AG09309 (cell line): ENCODE data around the gene RBM20.

Experiments
- DNase-seq: peaks from one replicate; pipeline ENCODE4 v3.0.0-alpha.2; 2010; ENCODE audit warnings: low read depth
- H3K4me3 ChIP-seq: 2 replicates; pipeline ENCODE4 v1.5.1; 2011; ENCODE audit warnings: mild to moderate bottlenecking, low read depth, low read length, moderate library complexity; ENCODE audit not compliant: control insufficient read depth
- CTCF ChIP-seq: IDR thresholded peaks from 2 replicates; pipeline ENCODE4 v1.5.1; 2011; ENCODE audit warnings: mild to moderate bottlenecking, low read depth, low read length, inconsistent platforms; ENCODE audit not compliant: insufficient read depth, control insufficient read depth; ENCODE audit errors: missing control alignments

Gene RBM20

GRCh38 chr10:110698340-110698739, 54.2 kb downstream of the RBM20 start:
- no peak for DNase-seq
- no peak overlapping the region for H3K4me3 ChIP-seq
- no peak for TF ChIP-seq CTCF

GRCh38 chr10:110698782-110699201, 54.7 kb downstream of the RBM20 start:
- no peak for DNase-seq
- TF ChIP-seq CTCF, result no peak
- H3K4me3 ChIP-seq, result no peak overlapping the region

- DNase-seq, result no peak
- TF ChIP-seq CTCF, result no peak
- no peak overlapping the region for H3K4me3 ChIP-seq
These were observed 55.8 kb downstream of the RBM20 start for GRCh38 chr10:110699859-110700468.

GRCh38 chr10:110700947-110701616, 56.9 kb downstream of the RBM20 start:
- DNase-seq, result no peak
- H3K4me3 ChIP-seq, result no peak overlapping the region
- no peak for TF ChIP-seq CTCF

GRCh38 chr10:110701617-110701971, 57.5 kb downstream of the RBM20 start:
- no peak for TF ChIP-seq CTCF
- DNase-seq, result no peak
- no peak overlapping the region for H3K4me3 ChIP-seq

- TF ChIP-seq CTCF, result no peak
- no peak for DNase-seq
- H3K4me3 ChIP-seq, result no peak overlapping the region
These were observed 59.9 kb downstream of the RBM20 start for GRCh38 chr10:110704070-110704469.
